CD4-positive, alpha-beta T cell (primary cell): ENCODE results near the gene KIF21A. TPM values are rescaled to one million over a fixed set of nuclear protein-coding genes. Genes with fewer than 3 reads are reported as not detected.

ENCODE experiments used
- ATAC-seq: fragments of 200-7000 bp; cut with Tn5 transposase; one replicate; pipeline ENCODE4 v1.10.0; 2022; ENCODE audit warnings: mild to moderate bottlenecking; ENCODE audit not compliant: poor library complexity
- CTCF ChIA-PET: fragments of 350-600 bp; sonication (Branson Sonifier 250); formaldehyde crosslinking; loops from one replicate; lab custom pipeline; 2021; ENCODE audit warnings: antibody characterized with exemption, inconsistent platforms; lab: Charles Lee
- POLR2A ChIA-PET: fragments of 350-600 bp; sonication (Branson Sonifier 250); formaldehyde crosslinking; loops from one replicate; lab custom pipeline; 2021; ENCODE audit warnings: antibody characterized with exemption, inconsistent platforms; lab: Charles Lee
- DNase-seq, 14 experiments: peaks; one replicate each; pipeline ENCODE4 v3.0.0-alpha.2; 2013 to 2020; ENCODE audit warnings: mixed read lengths in 2 of 14
- H3K27ac ChIP-seq, 2 donors: one replicate each; pipeline versions ENCODE4 v1.5.1 to v1.7.0; 2013; ENCODE audit warnings: low read length in 2 of 2, low read depth in 1 of 2, mild to moderate bottlenecking in 1 of 2
- H3K27me3 ChIP-seq, 2 experiments: 1 replicate in 1 of 2; 2 replicates in 1 of 2; pipeline versions ENCODE4 v1.6.1 to v1.7.0; 2013; ENCODE audit warnings: low read length in 2 of 2, control low read depth in 1 of 2, mild to moderate bottlenecking in 1 of 2, moderate library complexity in 1 of 2; ENCODE audit not compliant: insufficient read depth in 2 of 2, control insufficient read depth in 1 of 2
- H3K36me3 ChIP-seq: one replicate; pipeline ENCODE4 v1.6.1; 2013; ENCODE audit warnings: low read length, control low read depth; ENCODE audit not compliant: insufficient read depth
- H3K4me1 ChIP-seq: one replicate; pipeline ENCODE4 v1.6.1; 2013; ENCODE audit warnings: low read length, control low read depth; ENCODE audit not compliant: insufficient read depth
- H3K4me3 ChIP-seq: one replicate; pipeline ENCODE4 v1.5.1; 2013; ENCODE audit warnings: mild to moderate bottlenecking, low read length, moderate library complexity
- H3K9me3 ChIP-seq, 2 experiments: 1 replicate in 1 of 2; 2 replicates in 1 of 2; pipeline versions ENCODE4 v1.6.1 to v1.7.0; 2013; ENCODE audit warnings: low read length in 2 of 2, mild to moderate bottlenecking in 2 of 2, control low read depth in 1 of 2, moderate library complexity in 1 of 2; ENCODE audit not compliant: control insufficient read depth in 1 of 2, insufficient read depth in 1 of 2
- H3K27ac Mint-ChIP-seq: one replicate; pipeline ENCODE4 v1.8.0; 2020; ENCODE audit warnings: mixed read lengths
- H3K27me3 Mint-ChIP-seq: one replicate; pipeline ENCODE4 v1.8.0; 2021; ENCODE audit warnings: mixed read lengths
- H3K36me3 Mint-ChIP-seq: one replicate; pipeline ENCODE4 v1.8.0; 2021; ENCODE audit warnings: low read depth, mixed read lengths
- H3K4me1 Mint-ChIP-seq: one replicate; pipeline ENCODE4 v1.8.0; 2021; ENCODE audit warnings: low read depth, mixed read lengths
- H3K4me3 Mint-ChIP-seq: one replicate; pipeline ENCODE4 v1.8.0; 2020; ENCODE audit warnings: mild to moderate bottlenecking, mixed read lengths
- H3K9me3 Mint-ChIP-seq: one replicate; pipeline ENCODE4 v1.8.0; 2020; ENCODE audit warnings: mixed read lengths
- intact Hi-C, 2 experiments: fragments of 100-400 bp; cut with DNase I in 1 of 2; cut with micrococcal nuclease in 1 of 2; formaldehyde crosslinking; loops; one replicate each; pipeline versions ENCODE4 v1.15.1 to v1.9.0; 2023 to 2025; cut with DNase I, micrococcal nuclease
- total RNA-seq, 174 experiments: library from RNA in 2 of 174; stranded (reverse) in 2 of 174; gene quantifications; one replicate each; pipeline ENCODE4 v1.2.3 and lab custom pipeline; 2021 to 2026
- TF ChIP-seq, protein P1 (sequence below): fragments of 200-600 bp; IDR thresholded peaks from one replicate; pipeline ENCODE4 v1.8.0; 2022; ENCODE audit warnings: antibody characterized with exemption, mild to moderate bottlenecking

Gene KIF21A
- total RNA-seq, 2 experiments from 2014 or later, result 3.2 to 3.4 TPM

DNA sequence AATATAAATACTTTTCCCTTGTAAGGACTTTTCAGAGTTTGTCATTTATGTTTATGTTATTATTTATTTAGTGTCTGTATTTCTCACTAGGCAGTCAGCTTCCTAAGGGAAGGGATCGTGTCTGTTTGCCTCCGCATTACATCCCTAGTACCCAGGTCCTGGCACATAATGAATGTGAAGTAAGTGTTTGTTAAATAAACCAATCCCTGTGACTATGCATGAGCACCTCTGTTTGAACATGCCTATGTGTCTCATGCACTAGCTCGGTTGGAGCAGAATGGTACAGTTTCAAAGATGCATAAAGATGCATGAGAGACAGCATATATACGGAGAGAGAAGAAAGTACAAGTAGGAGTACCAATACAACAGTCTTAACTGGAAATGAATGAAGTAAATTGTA, 99.3 kb downstream of the KIF21A start:
- POLR2A ChIA-PET, result no interaction called here
- Histone ChIP-seq H3K4me1 (no peaks in the 10 kb centered on the region), H3K4me3 (no peak overlapping the region), H3K9me3 (no peaks in the 10 kb centered on the region), H3K36me3 (peaks cover 2% of the 10 kb centered on the region), H3K27me3 (no peaks in the 10 kb centered on the region), H3K27ac (no peak overlapping the region)
- no peak for ATAC-seq
- Mint-ChIP-seq H3K9me3 (no peaks in the 10 kb centered on the region), H3K4me3 (no peak overlapping the region), H3K27ac (no peak overlapping the region), H3K4me1 (no peaks in the 10 kb centered on the region), H3K36me3 (no peaks in the 10 kb centered on the region), H3K27me3 (no peaks in the 10 kb centered on the region)
- intact Hi-C loops, result no loop called here
- TF ChIP-seq, protein P1, sequence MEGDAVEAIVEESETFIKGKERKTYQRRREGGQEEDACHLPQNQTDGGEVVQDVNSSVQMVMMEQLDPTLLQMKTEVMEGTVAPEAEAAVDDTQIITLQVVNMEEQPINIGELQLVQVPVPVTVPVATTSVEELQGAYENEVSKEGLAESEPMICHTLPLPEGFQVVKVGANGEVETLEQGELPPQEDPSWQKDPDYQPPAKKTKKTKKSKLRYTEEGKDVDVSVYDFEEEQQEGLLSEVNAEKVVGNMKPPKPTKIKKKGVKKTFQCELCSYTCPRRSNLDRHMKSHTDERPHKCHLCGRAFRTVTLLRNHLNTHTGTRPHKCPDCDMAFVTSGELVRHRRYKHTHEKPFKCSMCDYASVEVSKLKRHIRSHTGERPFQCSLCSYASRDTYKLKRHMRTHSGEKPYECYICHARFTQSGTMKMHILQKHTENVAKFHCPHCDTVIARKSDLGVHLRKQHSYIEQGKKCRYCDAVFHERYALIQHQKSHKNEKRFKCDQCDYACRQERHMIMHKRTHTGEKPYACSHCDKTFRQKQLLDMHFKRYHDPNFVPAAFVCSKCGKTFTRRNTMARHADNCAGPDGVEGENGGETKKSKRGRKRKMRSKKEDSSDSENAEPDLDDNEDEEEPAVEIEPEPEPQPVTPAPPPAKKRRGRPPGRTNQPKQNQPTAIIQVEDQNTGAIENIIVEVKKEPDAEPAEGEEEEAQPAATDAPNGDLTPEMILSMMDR, result no peak
- DNase-seq, result no peak
- CTCF ChIA-PET, result no interaction called here

DNA sequence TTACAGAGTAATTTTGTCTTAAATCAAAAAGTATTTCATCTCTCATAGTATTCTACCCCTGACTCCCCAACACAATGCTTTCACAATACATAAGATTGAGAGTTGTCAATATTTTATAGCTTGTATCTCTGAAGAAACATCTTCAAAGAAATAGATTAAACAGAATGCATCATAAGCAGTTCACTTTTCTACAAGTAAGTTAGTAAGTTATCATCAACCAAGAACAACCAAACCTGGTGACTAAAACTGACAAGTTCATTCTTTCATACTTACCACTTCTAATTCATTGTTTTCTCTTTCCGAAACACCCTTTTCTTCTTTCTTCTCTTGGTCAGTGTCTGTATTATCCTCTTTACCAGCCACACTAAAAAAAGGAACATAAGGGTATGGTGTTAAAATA, 101.2 kb downstream of the KIF21A start:
- no peak overlapping the region for H3K27ac Mint-ChIP-seq
- H3K9me3 ChIP-seq, result no peaks in the 10 kb centered on the region
- H3K36me3 Mint-ChIP-seq, result no peaks in the 10 kb centered on the region
- H3K9me3 Mint-ChIP-seq, result no peaks in the 10 kb centered on the region
- H3K4me3 ChIP-seq, result no peak overlapping the region
- H3K4me3 Mint-ChIP-seq, result no peak overlapping the region
- POLR2A ChIA-PET, result no interaction called here
- no peak for ATAC-seq
- no peaks in the 10 kb centered on the region for H3K4me1 ChIP-seq
- H3K36me3 ChIP-seq, result peaks cover 2% of the 10 kb centered on the region
- H3K27me3 ChIP-seq, result no peaks in the 10 kb centered on the region
- H3K27me3 Mint-ChIP-seq, result no peaks in the 10 kb centered on the region
- no peak for DNase-seq
- TF ChIP-seq, protein P1, result no peak
- H3K27ac ChIP-seq, result no peak overlapping the region
- CTCF ChIA-PET, result no interaction called here
- intact Hi-C loops, result no loop called here
- no peaks in the 10 kb centered on the region for H3K4me1 Mint-ChIP-seq

DNA sequence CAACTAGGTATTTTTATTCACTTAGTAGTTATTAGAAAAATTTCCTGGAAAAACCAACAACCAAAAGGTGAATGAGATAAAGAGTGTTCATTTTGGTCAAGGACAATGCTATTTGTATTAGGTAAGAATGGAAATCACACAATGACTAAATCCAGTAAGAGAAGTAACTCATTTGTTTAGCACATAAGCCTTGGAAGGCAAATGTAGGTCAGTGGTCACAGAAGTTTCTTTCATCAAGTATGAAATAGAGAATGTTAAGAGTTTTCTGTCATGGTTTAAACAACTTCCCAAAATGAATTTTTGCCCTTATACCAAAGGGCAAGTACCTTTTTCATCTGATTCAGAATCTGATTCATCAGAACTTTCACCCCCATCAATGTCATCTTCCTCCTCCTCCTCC, 101.7 kb downstream of the KIF21A start:
- TF ChIP-seq, protein P1, result no peak

More for the DNA sequence above, 101.7 kb downstream of the KIF21A start:
- intact Hi-C loops, result no loop called here
- Mint-ChIP-seq H3K4me3 (no peak overlapping the region), H3K27me3 (no peaks in the 10 kb centered on the region), H3K27ac (no peak overlapping the region), H3K36me3 (no peaks in the 10 kb centered on the region), H3K9me3 (no peaks in the 10 kb centered on the region), H3K4me1 (no peaks in the 10 kb centered on the region)
- DNase-seq (no peak), ATAC-seq (no peak)
- POLR2A ChIA-PET, result no interaction called here
- peaks cover 2% of the 10 kb centered on the region for H3K36me3 ChIP-seq
- H3K4me3 ChIP-seq, result no peak overlapping the region
- H3K27me3 ChIP-seq, result no peaks in the 10 kb centered on the region
- CTCF ChIA-PET, result no interaction called here
- H3K4me1 ChIP-seq, result no peaks in the 10 kb centered on the region
- H3K27ac ChIP-seq, result no peak overlapping the region
- H3K9me3 ChIP-seq, result no peaks in the 10 kb centered on the region
